UCSD-AML1 (cell line): ENCODE results near the gene PBX4.

ENCODE experiments used
- DNase-seq: peaks from one replicate; lab custom pipeline; 2025; ENCODE audit not compliant: unreplicated experiment; lab: John Stamatoyannopoulos, UW

The PBX4 gene

DNA sequence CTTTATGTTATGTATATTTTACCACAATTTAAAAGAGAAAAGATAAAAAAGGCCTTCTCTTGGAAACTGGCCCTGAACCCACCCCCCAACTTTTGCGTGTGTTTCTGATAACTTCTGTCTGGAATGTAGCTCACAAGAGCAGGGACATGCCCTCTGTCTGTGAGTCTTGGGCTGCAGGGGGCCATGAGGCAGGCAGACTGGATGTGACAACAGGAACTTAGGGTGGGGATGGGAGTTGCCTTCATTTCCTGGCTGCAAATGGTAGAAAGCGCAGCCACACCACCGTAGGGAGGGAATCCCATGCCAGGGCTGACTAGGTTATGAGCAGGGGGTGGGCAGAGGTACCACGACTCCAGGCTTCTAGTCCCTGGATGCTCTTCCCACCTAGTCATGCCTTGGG lies 58.6 kb downstream of the PBX4 start:
- DNase-seq: peak; percentile 47

DNA sequence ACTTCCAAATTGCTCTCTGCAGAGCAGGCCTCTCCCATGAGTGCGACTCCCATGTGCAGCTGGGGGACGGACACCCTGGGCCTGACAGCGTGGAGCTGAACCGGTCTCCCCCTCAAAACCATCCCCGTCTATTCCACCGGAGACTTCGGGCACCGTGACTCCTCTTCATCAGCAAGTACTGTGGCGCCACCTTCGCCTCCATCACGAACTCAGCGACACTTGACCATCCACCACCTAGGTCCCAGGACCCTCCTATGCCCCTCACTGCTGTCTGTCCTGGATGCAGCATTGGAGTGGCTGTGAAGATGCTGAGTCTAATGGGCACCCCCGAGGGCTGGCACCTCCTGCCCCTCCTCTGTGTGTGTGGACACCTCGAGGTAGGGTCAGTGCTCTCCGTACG lies 59.9 kb downstream of the PBX4 start:
- DNase-seq: no peak

GRCh38 chr19:19558055-19558454 lies 60.4 kb downstream of the PBX4 start:
- no peak for DNase-seq

GRCh38 chr19:19554074-19555023 lies 64.1 kb downstream of the PBX4 start:
- DNase-seq: peak; percentile 41

DNA sequence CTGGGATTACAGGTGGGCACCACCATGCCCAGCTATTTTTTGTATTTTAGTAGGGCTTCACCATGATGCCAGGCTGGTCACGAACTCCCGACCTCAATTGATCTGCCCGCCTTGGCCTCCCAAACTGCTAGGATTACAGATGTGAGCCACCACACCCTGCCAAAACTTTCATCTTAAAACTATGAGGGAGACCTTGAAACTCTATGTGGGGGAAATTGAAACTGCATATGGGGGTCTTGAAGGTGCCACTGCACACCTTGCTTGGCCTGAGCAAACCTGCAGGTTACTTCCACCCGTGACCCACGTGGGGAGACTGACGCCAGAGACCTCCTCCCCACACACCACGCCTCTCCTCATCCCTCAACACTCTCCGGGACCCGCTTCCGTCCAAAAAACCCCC lies 64.8 kb downstream of the PBX4 start:
- no peak for DNase-seq

- peak; percentile 29 for DNase-seq
These were observed 65.7 kb downstream of the PBX4 start for GRCh38 chr19:19552798-19553197.

GRCh38 chr19:19551853-19552192 lies 66.7 kb downstream of the PBX4 start:
- no peak for DNase-seq

- no peak for DNase-seq
These were observed 67.3 kb downstream of the PBX4 start for GRCh38 chr19:19550972-19551852.

GRCh38 chr19:19550485-19550929 lies 68.0 kb downstream of the PBX4 start:
- no peak for DNase-seq

GRCh38 chr19:19549804-19550464 lies 68.6 kb downstream of the PBX4 start:
- no peak for DNase-seq

DNA sequence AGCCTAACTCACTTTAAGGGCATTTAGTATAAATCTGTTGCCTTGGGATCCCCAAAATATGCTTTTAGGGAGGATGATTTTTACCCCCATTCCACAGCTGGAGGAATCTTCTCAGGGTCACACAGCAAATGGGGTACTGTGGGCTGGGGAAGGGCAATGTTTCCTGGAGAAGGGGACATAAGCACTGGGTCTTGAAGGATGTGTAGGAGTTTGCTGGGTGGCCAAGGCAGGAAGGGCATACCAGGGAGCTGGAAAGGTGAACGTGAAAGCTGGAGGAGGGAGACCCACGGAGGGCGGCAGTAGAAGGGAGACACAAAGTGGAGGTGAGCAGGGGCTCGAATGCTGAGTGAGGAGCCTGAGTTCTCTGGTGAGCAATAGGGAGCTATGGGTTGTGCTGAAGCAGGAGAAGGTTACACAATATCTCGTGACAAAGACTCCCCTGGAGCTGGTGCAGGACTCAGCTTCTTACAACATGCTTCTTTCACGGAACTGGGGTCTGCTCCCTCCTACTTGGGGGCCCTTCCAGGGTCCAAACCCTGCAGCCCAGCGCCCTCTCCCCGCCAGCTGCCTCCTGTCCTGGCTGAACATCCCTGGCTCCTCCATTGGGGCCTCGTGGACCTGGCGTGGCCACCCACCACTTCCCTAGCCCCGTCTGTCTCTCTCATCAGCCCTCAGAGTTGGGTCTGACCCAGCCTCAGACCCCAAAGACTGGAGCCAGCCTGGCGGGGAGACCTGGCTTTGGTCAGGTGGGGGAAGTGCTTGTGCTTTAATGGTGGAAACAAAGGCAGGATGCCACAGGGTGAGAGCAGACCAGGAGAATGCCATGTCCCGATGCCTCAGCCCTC lies 69.3 kb downstream of the PBX4 start:
- no peak for DNase-seq

GRCh38 chr19:19547674-19548336 lies 70.7 kb downstream of the PBX4 start:
- DNase-seq: no peak

- no peak for DNase-seq
These were observed 71.7 kb downstream of the PBX4 start for GRCh38 chr19:19546751-19547162.

GRCh38 chr19:19545707-19546106 lies 72.8 kb downstream of the PBX4 start:
- DNase-seq: no peak

GRCh38 chr19:19544954-19545591 lies 73.4 kb downstream of the PBX4 start:
- no peak for DNase-seq

- DNase-seq: no peak
These were observed 74.1 kb downstream of the PBX4 start for GRCh38 chr19:19544257-19544953.

DNA sequence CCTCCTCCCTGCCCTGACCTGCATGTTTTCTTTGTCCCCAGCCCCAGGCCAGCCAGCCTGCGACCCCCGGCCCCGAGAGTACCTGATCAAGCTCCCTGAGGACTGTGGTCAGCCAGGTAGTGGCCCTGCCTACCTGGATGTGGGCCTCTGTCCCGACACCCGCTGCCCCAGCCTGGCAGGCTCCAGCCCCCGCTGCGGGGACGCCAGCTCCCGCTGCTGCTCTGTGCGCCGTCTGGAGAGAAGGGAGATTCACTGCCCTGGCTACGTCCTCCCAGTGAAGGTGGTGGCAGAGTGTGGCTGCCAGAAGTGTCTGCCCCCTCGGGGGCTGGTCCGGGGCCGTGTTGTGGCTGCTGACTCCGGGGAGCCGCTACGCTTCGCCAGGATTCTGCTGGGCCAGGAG lies 74.8 kb downstream of the PBX4 start:
- DNase-seq: no peak

- DNase-seq: no peak
These were observed 75.4 kb downstream of the PBX4 start for GRCh38 chr19:19543101-19543500.

- DNase-seq: peak; percentile 19
These were observed 76.0 kb downstream of the PBX4 start for GRCh38 chr19:19542507-19542906.
